NOMO-1 treated with DMSO at 0.1 percent for 48 hours (cell line): ENCODE data around the gene MT3.

Experiments used
- DNase-seq: peaks from one replicate; lab custom pipeline; 2025; ENCODE audit not compliant: unreplicated experiment; lab: John Stamatoyannopoulos, UW

Gene MT3

DNA sequence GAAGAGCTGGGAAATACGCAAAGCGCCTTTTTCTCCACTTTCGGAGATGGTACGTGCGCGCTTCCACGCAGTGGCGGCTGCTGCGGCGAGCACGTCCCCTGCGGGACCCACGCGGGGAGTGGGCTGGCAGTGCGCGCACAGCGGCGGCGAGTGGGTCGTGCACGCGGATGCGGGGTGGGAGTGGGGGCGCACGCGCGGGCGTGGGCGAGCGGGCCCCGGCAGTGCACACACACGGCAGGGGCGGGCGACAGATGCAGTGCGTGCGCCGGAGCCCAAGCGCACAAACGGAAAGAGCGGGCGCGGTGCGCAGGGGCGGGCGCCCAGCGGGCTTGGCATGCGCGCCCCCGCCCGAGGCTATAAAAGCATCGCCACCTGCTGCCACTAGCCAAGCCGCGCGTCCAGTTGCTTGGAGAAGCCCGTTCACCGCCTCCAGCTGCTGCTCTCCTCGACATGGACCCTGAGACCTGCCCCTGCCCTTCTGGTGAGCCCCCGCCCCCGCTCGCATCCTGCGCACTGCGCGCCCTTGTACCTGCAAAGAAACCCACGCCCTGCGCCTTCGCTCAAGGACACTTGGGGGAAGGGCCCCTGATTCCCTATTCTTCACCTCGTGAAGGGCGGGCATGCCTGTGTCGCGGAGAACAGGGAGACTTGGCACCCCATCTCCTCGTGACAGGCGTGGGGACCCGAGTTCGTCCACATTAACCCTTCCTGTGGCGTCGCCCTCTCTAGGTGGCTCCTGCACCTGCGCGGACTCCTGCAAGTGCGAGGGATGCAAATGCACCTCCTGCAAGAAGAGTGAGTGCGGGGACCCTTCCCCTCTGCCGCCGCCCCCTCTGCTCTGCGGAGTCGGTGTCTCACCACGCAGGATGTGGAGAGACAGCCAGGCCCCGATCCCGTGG, at the start of gene MT3:
TSS of gene MT3 (plus strand) at position 388 of the 899 bp plus-strand sequence. CDS start at position 451, 63 bp downstream.
- DNase-seq = no peak

DNA sequence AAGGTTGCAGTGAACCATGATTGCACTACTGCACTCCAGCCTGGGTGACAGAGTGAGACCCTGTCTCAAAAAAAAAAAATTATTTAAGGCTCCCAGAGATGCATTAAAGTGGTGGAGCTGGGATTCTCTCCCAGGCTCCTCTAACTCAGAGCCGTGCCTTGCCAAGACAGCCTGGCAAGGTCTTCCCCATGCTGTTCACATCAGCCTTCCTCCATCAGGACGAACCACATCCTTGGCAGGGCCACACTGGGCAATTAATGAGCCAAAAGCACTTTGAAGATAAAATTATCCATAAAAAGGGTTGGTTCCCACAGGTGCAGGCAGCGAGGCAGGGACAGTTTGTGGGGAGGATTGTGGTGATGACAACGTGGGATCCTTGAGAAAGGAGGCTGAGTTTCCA, 49.7 kb upstream of the MT3 start:
- DNase-seq = no peak

DNA sequence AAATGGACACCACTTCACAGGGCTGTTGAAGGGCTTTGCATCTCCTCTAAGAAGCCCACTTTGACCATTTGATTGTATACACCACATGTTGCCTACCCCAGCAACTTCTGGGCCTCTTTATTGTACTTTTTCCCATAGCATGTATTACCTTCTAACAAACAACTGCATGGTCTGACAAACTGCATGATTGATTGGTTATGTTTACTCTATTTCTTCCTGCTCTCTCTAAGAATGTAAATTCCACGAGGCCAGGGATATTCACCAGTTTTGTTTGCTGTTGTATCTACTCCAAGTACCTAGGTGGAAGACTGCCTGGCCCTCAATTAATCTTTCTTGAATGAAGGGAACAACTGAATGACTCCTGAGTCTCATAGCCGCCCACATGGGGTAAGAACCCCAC, 47.3 kb upstream of the MT3 start:
- DNase-seq = no peak

DNA sequence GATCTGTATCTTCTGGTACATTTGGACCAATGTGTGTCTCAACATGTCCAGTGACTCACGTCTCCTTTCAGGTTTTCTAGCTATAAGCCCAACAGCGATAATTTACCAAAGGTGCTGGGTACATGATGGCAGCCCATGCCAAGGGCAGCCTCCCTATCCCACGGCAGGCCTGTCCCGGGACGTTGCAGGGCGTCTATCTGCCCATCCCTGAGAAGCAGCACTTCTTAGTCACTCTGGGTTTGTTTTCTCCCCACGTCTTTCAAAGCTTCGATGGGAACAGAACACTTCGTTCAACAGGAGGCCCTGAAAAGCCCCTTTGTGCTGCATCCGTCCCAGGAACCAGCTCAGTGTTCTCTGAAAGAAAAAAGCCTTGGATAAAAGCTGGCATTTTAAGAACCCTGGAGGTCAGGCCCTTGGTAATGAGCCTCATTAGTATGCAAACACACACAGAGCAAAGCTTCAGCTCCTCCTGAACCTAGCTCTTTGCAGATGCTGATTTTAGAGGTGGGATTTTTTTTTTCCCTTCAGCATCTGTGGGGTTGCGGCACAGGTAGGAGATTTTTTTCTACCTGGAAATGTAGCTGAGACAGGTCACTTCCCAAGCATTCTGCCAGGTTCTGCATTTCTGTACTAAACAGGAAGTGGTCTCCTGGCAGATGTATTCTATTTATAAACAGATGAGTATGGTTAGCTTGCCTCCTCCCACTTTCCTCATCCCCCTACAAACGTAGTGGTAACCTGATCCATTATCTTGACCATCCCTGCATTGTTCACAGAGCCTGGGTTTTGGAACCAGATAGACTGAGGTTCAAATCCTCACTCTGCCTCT, 42.0 kb upstream of the MT3 start:
- DNase-seq = peak; percentile 22

DNA sequence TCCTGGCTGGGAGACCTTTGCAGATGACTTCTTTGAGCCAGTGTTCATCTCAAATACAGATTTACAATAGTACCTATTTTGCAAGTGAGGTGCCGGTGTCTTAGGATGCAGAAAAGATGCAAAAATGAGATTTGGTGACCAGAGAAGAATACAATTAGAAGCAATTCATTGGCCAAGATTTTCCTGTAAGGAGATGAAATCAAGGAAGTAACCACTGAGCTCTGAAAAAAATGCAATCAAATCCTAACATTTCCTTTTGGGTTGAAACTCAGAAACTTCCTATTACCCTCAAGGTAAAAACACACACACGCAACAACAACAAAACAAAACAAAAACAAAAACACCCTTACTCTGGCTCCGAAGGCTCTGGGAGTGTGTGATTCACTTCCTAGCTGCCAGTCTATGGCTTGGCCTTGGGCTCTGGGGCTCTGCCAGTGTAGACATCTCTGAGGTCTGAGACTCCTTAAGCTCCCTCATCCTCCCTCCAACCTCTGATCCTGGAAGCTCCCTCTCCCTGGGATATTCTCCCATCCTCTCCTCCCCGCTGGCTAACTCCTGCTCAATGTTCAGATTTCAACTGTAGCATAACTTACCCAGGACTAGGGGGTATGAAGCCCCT, 41.3 kb upstream of the MT3 start:
- DNase-seq = no peak

DNA sequence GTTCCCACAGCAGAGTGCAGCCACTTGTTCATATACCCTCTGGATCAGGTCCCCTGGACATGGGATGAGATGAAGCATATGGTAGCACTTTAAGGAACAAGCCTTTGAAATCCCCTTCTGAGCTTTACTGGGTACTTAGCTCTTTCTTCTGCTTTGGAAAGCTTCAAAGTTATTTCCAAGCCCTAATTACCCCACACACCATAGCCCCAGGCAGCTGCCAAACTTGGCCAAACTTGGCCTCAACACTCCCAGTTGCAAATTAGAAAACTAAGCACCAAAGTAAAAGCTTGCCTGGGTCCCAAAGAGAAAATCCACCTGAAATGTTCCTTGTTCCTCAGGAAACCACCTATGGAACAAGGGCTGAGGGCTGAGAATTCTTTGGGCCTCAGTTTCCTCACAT, 40.2 kb upstream of the MT3 start:
- no peak for DNase-seq

DNA sequence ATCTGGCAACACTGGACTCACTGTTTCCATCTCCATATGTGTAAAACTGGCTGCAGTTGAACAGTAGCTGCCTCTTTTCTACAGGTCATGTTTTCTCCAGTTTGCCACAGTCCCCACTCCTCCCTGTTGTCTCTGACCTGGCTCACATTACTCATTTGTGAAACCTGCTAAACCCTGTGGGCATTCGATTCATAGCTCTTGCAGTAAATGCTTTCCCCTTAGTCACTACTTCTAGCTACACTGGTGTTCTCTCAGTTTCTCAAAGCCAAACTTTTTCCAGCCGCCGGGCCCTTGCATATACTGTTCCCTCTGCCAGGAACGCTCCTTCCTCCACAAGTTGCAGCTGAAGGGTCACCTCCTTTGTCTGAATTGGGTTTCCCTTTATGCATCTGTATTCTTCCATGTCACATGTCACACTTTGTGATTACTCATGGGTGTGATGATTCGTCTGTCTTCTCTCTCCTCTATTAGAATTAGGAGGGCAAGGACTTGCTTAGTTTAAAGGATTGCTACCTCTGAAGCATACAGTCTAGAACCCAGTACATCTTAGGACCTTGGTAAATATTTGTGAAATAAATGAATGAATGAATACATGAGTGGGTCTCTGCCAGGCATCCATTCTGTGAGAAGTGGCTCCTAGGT, 39.5 kb upstream of the MT3 start:
- DNase-seq = no peak

DNA sequence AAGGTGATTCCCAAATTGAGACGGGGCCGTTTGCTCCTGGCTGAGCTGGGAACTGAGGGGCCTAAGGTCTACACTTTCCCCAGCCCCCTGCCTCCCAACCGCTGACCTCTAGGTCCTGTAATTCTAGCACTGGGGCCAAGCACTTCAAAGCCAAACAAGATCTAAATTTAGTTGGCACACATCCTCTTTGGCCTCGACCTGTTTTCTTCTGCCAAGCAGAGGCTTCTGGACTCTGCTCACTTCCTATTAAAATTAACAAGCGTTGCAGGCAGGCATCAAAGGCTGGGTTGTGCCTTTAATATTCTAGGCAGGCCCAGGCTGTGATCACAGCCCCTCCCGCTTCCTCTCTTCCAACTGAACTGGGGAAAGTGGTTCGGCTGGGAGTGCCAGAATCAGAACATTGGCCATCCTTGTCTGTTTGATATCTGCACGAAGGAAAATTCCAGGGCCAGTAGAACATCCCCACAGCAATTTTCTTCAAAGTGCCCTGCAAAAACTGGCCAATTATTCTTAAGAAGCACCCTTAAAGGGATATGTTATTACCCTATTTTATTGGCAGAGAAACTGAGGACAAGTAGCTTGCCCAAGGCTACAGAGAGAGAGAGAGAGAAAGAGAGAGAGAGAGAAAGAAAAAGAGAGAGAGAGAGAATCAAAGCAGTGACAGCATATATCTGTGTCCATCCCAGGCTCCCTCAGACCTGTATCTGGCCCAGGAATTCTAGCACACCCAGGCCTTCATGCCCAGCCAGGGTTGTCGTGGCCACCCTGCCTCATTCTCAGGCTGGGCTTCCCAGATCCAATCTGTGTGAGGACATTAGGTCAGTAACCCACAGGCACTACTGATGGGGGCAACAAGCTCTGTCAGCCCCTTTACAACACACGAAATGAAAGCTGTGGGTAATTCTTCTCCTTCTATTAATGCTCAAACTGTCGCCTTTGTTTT, 37.3 kb upstream of the MT3 start:
- DNase-seq = peak; percentile 64

DNA sequence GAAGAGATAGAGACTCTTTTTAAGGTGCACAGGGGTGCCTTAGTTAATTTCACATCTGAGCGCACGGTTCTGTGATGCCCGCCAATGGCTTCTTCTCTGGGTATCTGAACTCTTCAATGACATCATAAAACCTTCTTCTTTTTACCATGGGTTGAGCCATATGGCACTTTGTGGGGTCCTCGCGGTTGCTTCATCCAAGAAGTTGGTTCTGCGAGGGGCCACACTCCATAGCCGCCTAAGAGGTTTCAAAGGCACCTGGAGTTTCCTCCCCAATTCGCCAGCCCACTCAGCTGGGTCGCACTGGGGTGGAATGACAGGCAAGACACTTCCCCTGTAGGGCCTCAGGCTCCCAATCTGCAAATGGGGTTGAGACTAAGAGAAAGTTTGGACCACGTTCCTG, 34.9 kb upstream of the MT3 start:
- DNase-seq = no peak

DNA sequence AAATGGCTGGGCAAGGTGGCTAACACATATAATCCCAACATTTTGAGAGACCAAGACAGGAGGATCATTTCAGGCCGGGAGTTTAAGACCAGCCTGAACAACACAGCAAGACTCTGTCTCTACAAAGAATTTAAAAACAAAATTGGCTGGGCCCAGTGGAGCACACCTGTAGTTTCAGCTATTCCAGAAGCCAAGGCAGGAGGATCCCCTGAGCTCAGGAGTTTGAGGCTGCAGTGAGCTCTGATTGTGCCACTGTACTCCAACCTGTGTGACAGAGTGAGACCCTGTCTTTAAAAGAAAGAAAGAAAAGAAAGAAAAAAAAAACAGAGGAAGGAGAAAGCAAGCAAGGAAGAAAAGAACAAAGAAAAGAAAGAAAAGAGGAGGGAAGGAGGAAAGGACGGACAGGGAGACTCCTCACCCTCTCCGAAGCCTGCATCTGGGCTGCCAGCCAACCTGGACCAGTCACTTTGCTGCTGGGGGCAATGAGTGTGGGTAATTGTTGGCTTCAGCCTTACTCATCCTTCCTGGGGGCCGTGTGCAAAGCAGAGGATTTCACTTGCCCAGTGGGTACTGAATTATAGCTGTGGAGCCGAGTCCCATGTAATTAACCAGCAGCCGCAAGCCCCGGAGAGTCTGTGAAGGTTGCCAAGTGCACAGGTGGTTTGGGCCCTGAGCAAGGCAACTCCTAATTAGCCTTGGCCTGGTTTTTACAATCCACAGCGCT, 31.1 kb upstream of the MT3 start:
- DNase-seq = no peak

DNA sequence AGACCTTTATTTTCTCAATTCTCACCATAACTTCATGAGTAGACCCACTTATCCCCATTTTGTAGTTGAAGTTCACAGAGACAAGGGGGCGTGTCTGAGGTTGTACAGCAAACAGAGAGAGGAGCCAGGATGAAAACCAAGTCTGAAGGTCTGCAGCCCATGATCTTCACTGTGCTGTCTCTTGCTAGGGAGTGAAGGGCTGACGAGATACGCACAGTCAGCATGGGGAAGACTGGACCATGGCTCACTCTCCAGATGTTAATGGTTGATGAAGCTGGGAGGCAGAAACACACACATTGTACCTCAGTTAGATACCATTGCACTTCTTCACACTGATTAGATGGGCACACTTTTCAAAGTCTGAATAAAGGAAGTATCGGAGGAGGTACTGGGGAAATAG, 30.2 kb upstream of the MT3 start:
- DNase-seq = no peak

DNA sequence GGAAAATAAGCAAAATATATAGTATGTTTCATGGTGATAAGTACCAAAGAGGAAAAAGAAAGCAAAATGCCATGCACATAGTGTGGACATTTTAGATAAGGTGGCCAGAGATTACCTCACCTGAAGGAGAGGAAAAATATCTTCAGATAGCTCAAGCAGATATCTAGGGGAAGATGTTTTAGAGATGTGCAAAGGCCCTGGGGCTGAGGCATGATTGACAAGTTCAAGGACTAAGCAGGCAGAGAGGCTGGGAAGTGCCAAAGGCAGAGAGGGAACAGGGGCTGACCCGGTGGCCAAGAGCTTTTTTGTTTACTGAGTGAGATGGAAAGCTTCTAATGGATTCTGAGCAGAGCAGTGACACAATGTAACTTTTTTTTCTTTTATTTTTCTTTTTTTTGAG, 28.9 kb upstream of the MT3 start:
- DNase-seq = no peak

DNA sequence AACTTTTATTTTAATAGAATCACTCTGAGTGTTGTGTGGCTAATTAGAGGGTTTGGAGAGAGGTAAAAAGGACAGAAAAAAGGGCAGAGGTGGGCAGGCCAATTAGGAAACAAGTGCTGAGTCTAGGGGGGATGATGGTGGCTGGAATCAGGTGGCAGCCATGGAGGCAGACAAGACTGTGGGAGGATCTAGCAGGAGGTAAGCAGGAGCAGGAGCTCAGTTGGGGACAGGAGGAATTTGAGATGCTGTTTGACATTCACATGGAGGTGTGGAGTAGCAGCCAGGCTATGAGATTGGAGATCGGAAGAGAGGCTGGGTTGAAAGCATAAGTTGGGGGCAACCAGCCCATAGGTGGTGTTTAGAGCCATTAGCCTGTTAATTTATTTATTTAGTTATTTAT, 28.2 kb upstream of the MT3 start:
- DNase-seq = no peak

DNA sequence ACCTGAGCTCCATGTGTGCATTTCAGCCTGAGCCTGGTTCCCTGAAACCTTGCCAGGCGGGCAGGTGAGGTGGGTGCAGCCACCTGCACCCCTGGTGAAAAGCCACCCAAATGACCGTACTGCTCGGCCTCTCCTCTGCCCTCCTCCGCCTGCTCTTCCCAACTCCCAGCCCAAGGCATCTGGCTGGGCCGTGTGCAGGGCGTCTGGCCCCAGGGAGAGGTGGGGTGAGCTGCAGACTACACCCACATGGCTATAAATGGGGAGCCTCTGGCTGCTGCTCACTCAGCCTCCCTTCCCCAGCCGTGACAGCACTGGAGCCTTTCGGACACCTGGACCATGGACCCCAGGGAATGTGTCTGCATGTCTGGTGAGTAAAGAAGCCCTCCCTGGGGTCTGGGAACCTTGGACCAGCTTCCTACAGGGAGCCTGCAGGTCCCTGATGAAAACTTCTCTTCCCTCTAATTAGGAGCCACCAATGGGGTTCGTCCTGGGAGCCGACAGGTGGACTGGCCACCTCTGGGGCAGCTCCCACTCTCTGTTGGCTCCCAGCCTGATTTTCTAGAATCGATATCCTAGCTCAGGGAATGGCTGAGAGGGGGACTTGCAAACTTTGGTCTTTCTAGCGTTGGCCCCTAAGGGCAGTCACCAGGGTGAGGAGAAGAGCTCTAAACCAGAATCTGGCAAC, 24.4 kb upstream of the MT3 start, which contains the start of gene MT4:
TSS of gene MT4 (plus strand) at position 281 of the 685 bp plus-strand sequence. CDS start at position 337, 56 bp downstream.
- DNase-seq = no peak

DNA sequence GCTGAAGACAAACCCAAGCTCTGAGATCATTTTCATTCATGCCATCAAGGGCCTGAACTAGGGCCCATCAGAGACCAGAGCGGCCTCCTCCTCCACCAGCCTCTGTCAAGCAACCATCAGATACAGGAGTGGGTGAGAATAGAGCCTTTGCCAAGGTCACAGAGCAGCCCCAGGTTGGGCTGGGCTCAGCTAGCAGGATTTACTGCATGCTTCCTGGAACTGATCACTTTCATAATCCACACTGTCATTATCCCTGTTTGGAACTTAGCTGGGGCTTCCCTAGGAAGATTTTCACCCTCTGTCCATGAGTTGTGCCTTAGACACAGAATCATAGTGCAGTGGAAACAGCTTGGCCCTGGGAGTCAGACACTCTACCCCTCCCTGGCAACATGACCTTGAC, 19.4 kb upstream of the MT3 start:
- DNase-seq = no peak

DNA sequence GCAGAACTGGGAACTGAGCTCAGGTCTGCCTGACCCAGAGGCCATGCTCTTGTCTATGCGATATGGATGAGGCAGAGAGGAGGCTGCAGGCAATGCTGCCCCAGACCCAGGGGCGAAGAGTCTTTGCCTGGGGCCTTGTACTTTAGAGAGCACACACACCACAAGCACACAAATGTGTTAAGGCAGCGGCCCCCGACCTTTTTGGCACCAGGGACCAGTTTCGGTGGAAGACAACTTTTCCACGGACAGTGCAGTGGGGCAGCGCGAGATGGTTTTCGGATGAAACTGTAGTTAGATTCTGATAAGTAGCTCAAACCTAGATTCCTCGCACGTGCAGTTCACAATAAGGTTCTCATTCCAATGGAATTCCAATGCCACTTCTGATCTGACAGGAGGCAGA, 17.8 kb upstream of the MT3 start:
- no peak for DNase-seq

DNA sequence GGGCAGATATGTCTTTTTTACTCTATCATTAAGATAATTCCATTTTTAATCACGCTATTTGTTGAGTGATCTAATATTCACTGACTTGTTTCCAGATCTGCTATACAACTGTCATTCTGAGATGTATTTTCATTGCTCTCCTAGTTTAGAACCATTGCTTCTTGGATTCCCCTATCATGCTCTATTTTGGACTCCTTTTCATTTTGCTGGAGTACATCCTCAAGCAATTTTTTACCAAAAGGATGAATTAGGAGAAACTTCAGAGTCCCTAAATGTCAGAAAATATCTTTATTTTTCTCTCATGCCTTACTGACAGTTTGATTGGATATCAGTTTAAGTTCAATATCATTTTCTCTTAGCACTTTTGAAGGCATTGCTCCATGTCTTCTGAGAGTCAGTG, 14.7 kb upstream of the MT3 start:
- DNase-seq = no peak

DNA sequence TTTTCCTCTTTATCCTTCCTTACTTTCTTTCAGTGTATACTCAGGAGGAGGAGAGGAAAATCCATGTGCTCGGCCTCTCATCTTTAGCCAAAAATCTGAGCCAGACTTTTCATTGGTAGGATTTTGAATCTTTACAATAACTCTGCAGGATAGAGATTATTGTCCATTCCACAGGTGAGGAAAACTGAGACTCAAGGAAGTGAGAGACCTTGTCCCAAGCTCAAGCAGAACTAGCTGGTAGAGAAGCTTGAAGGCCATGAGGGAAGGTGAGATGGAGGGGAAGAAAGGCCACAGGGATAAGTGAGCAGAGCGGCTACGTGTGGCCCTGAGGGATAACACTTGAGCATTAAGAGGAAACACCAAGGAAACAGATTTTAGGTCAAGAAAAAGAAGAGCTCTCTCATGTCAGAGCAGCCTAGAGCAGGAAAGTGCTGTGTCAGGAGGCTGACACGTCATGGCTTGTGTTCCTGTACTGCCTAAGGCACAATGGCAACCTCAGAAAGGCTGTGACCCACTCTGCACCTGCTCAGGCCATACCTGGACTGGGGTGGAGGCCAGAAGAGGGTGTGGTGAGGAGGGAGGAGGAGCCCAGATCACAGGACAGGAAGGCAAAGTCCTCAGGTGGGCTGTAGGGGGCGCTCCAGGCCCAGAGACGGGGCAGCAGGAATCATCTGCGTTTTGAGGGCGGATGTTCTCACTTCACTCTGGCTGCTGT, 12.6 kb upstream of the MT3 start:
- peak; percentile 88 for DNase-seq
